ENCODE results near the gene CAMTA1.

Gene CAMTA1

DNA sequence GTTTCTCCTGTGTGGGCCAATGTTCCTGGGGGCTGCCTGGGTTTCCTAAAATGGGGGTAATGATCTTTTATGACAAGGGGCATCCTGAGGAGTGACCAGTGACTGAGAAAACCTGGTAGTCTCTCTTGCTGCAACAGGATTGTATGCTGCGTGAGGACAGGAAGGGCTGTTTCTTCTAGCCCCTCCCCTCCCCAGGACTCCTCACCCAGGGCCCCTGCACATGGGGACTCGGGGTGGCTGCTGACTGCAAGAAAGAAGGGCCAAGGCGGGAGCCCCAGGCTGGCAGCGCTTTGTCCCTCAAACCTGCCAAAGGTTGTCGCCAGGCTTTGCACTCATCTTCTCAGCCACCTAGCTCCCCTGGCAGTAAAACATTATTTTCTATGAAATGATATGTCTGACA, 442.4 kb downstream of the CAMTA1 start:
- Histone ChIP-seq H3K27me3 (ENCODE audit: control insufficient read depth, insufficient read depth, low read length) (no peaks in the 10 kb centered on the region), H3K4me3 (ENCODE audit: low read depth, low read length) (no peak overlapping the region), H3K4me1 (ENCODE audit: control insufficient read depth, insufficient read depth, low read length) (no peaks in the 10 kb centered on the region), H3K9ac (ENCODE audit: low read depth, low read length) (no peak overlapping the region), H3K9me3 (ENCODE audit: control insufficient read depth, insufficient read depth, low read length) (no peaks in the 10 kb centered on the region), H3K36me3 (ENCODE audit: control insufficient read depth, insufficient read depth, low read length) (no peaks in the 10 kb centered on the region)

DNA sequence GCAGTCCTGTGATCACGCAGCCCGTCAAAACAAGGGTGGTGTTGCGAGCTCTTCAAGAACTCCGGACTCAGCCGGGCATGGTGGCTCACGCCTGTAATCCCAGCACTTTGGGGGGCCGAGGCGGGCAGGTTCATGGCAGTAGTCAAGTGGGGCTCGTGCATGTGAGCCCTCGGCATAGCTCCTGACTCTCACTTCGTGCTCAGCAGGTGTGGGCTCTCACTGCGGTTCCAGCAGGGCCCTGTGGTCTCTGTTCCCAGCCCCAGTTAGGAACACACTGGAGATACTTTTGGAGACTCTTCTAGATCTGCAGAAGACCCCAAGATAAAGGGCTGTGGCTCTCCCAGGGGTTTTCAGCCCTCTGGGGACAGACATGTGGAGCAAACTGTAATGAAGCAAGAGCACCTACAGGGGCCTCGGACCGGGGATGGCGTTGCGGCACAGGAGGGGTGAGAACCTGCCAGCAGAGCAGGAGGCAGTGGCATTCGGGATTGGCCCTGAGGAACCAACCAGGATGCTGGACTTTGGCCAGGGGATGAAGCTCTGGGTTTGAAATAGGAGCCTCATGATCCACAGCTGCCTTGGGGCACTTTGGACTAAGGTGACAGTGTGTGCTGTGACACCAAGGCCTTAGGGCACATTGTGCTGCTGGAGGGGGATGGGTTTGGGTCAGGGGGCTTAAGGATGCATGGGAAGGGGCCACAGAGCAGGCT, 443.2 kb downstream of the CAMTA1 start:
- H3K36me3 ChIP-seq (ENCODE audit: control insufficient read depth, insufficient read depth, low read length) = no peaks in the 10 kb centered on the region
- no peak overlapping the region for H3K9ac ChIP-seq (ENCODE audit: low read depth, low read length)
- no peaks in the 10 kb centered on the region for H3K9me3 ChIP-seq (ENCODE audit: control insufficient read depth, insufficient read depth, low read length)
- H3K27me3 ChIP-seq (ENCODE audit: control insufficient read depth, insufficient read depth, low read length) = no peaks in the 10 kb centered on the region
- H3K4me3 ChIP-seq (ENCODE audit: low read depth, low read length) = no peak overlapping the region
- no peaks in the 10 kb centered on the region for H3K4me1 ChIP-seq (ENCODE audit: control insufficient read depth, insufficient read depth, low read length)

GRCh38 chr1:7229186-7229585, 443.9 kb downstream of the CAMTA1 start:
- H3K4me1 ChIP-seq (ENCODE audit: control insufficient read depth, insufficient read depth, low read length) = no peaks in the 10 kb centered on the region
- H3K4me3 ChIP-seq (ENCODE audit: low read depth, low read length) = no peak overlapping the region
- H3K27me3 ChIP-seq (ENCODE audit: control insufficient read depth, insufficient read depth, low read length) = no peaks in the 10 kb centered on the region
- H3K9ac ChIP-seq (ENCODE audit: low read depth, low read length) = no peak overlapping the region
- H3K36me3 ChIP-seq (ENCODE audit: control insufficient read depth, insufficient read depth, low read length) = no peaks in the 10 kb centered on the region
- H3K9me3 ChIP-seq (ENCODE audit: control insufficient read depth, insufficient read depth, low read length) = no peaks in the 10 kb centered on the region

GRCh38 chr1:7229696-7230631, 444.7 kb downstream of the CAMTA1 start:
- no peaks in the 10 kb centered on the region for H3K9me3 ChIP-seq (ENCODE audit: control insufficient read depth, insufficient read depth, low read length)
- no peak overlapping the region for H3K4me3 ChIP-seq (ENCODE audit: low read depth, low read length)
- no peaks in the 10 kb centered on the region for H3K36me3 ChIP-seq (ENCODE audit: control insufficient read depth, insufficient read depth, low read length)
- no peaks in the 10 kb centered on the region for H3K27me3 ChIP-seq (ENCODE audit: control insufficient read depth, insufficient read depth, low read length)
- H3K4me1 ChIP-seq (ENCODE audit: control insufficient read depth, insufficient read depth, low read length) = no peaks in the 10 kb centered on the region
- no peak overlapping the region for H3K9ac ChIP-seq (ENCODE audit: low read depth, low read length)

DNA sequence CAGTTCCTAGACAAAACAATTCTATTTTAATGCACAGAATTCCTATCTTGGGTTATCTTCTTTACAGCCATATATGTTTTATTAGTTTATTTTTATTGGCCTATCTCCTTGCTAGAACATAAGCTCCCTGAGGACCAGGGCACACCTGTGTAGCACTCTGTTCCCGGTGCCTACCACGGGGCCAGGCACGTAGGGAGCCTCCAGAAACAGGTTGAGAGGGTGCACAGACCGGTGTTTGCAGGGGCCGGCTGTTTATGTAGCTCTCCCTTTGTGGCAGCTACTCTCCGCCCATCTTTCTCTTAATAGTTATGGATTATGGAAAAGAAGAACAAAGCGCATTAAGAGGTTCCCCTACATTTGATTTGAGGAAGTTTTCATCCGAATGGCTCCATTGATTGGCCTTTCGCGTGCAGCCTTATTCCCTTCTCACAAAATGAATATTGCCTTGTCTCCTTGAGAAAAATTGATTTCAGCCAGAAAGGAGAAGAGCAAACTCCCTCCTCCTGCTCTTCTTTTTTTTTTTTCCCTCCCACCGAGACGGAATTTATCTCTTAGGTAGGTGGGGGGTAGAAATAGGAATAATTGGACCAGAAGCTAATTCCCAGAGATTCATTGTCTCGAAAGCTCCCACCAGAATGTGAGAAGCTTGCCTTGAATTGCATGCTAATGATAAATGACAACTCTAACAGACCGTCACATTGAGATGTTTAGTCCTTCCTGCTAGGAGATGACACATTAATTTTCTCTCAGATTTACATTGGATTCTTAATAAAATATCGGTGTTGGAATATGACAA, 447.4 kb downstream of the CAMTA1 start:
- no peaks in the 10 kb centered on the region for H3K36me3 ChIP-seq (ENCODE audit: control insufficient read depth, insufficient read depth, low read length)
- H3K4me1 ChIP-seq (ENCODE audit: control insufficient read depth, insufficient read depth, low read length) = no peaks in the 10 kb centered on the region
- H3K9me3 ChIP-seq (ENCODE audit: control insufficient read depth, insufficient read depth, low read length) = no peaks in the 10 kb centered on the region
- no peak overlapping the region for H3K4me3 ChIP-seq (ENCODE audit: low read depth, low read length)
- no peaks in the 10 kb centered on the region for H3K27me3 ChIP-seq (ENCODE audit: control insufficient read depth, insufficient read depth, low read length)
- H3K9ac ChIP-seq (ENCODE audit: low read depth, low read length) = no peak overlapping the region

GRCh38 chr1:7233237-7233540, 447.9 kb downstream of the CAMTA1 start:
- no peaks in the 10 kb centered on the region for H3K9me3 ChIP-seq (ENCODE audit: control insufficient read depth, insufficient read depth, low read length)
- H3K36me3 ChIP-seq (ENCODE audit: control insufficient read depth, insufficient read depth, low read length) = no peaks in the 10 kb centered on the region
- H3K4me3 ChIP-seq (ENCODE audit: low read depth, low read length) = no peak overlapping the region
- no peak overlapping the region for H3K9ac ChIP-seq (ENCODE audit: low read depth, low read length)
- H3K4me1 ChIP-seq (ENCODE audit: control insufficient read depth, insufficient read depth, low read length) = no peaks in the 10 kb centered on the region
- H3K27me3 ChIP-seq (ENCODE audit: control insufficient read depth, insufficient read depth, low read length) = no peaks in the 10 kb centered on the region

- Histone ChIP-seq H3K9me3 (ENCODE audit: control insufficient read depth, insufficient read depth, low read length) (no peaks in the 10 kb centered on the region), H3K4me3 (ENCODE audit: low read depth, low read length) (no peak overlapping the region), H3K9ac (ENCODE audit: low read depth, low read length) (no peak overlapping the region), H3K4me1 (ENCODE audit: control insufficient read depth, insufficient read depth, low read length) (no peaks in the 10 kb centered on the region), H3K27me3 (ENCODE audit: control insufficient read depth, insufficient read depth, low read length) (no peaks in the 10 kb centered on the region), H3K36me3 (ENCODE audit: control insufficient read depth, insufficient read depth, low read length) (no peaks in the 10 kb centered on the region)
Observed at GRCh38 chr1:7233646-7234470, 448.6 kb downstream of the CAMTA1 start.

GRCh38 chr1:7234471-7234755, 449.2 kb downstream of the CAMTA1 start:
- Histone ChIP-seq H3K4me3 (ENCODE audit: low read depth, low read length) (no peak overlapping the region), H3K4me1 (ENCODE audit: control insufficient read depth, insufficient read depth, low read length) (no peaks in the 10 kb centered on the region), H3K36me3 (ENCODE audit: control insufficient read depth, insufficient read depth, low read length) (no peaks in the 10 kb centered on the region), H3K27me3 (ENCODE audit: control insufficient read depth, insufficient read depth, low read length) (no peaks in the 10 kb centered on the region), H3K9me3 (ENCODE audit: control insufficient read depth, insufficient read depth, low read length) (no peaks in the 10 kb centered on the region), H3K9ac (ENCODE audit: low read depth, low read length) (no peak overlapping the region)

- no peaks in the 10 kb centered on the region for H3K4me1 ChIP-seq (ENCODE audit: control insufficient read depth, insufficient read depth, low read length)
- no peaks in the 10 kb centered on the region for H3K9me3 ChIP-seq (ENCODE audit: control insufficient read depth, insufficient read depth, low read length)
- H3K9ac ChIP-seq (ENCODE audit: low read depth, low read length) = no peak overlapping the region
- no peaks in the 10 kb centered on the region for H3K36me3 ChIP-seq (ENCODE audit: control insufficient read depth, insufficient read depth, low read length)
- H3K27me3 ChIP-seq (ENCODE audit: control insufficient read depth, insufficient read depth, low read length) = no peaks in the 10 kb centered on the region
- no peak overlapping the region for H3K4me3 ChIP-seq (ENCODE audit: low read depth, low read length)
Observed at GRCh38 chr1:7235871-7236517, 450.7 kb downstream of the CAMTA1 start.

GRCh38 chr1:7236844-7237515, 451.7 kb downstream of the CAMTA1 start:
- no peaks in the 10 kb centered on the region for H3K27me3 ChIP-seq (ENCODE audit: control insufficient read depth, insufficient read depth, low read length)
- H3K9ac ChIP-seq (ENCODE audit: low read depth, low read length) = no peak overlapping the region
- no peak overlapping the region for H3K4me3 ChIP-seq (ENCODE audit: low read depth, low read length)
- H3K36me3 ChIP-seq (ENCODE audit: control insufficient read depth, insufficient read depth, low read length) = no peaks in the 10 kb centered on the region
- no peaks in the 10 kb centered on the region for H3K9me3 ChIP-seq (ENCODE audit: control insufficient read depth, insufficient read depth, low read length)
- H3K4me1 ChIP-seq (ENCODE audit: control insufficient read depth, insufficient read depth, low read length) = no peaks in the 10 kb centered on the region

Measured in iPS-15b (cell line).